Ovary (tissue), 3 donors: ENCODE results near the gene RNF17.

Experiments
- POLR2A ChIP-seq: fragments of 450-650 bp; IDR thresholded peaks from one replicate; pipeline ENCODE4 v1.6.1; 2017; ENCODE audit warnings: antibody characterized with exemption, mild to moderate bottlenecking, moderate library complexity
- TF ChIP-seq, protein P1 (sequence below), 3 donors: fragments of 450-650 bp in 2 of 3; fragments of 200-600 bp in 1 of 3; IDR thresholded peaks; one replicate each; pipeline versions ENCODE4 v1.5.1 to v1.8.0; 2016 to 2022; ENCODE audit warnings: antibody characterized with exemption in 3 of 3, mild to moderate bottlenecking in 1 of 3
- donor health status: DM: no; HTN: no; CAD: no.

DNA sequence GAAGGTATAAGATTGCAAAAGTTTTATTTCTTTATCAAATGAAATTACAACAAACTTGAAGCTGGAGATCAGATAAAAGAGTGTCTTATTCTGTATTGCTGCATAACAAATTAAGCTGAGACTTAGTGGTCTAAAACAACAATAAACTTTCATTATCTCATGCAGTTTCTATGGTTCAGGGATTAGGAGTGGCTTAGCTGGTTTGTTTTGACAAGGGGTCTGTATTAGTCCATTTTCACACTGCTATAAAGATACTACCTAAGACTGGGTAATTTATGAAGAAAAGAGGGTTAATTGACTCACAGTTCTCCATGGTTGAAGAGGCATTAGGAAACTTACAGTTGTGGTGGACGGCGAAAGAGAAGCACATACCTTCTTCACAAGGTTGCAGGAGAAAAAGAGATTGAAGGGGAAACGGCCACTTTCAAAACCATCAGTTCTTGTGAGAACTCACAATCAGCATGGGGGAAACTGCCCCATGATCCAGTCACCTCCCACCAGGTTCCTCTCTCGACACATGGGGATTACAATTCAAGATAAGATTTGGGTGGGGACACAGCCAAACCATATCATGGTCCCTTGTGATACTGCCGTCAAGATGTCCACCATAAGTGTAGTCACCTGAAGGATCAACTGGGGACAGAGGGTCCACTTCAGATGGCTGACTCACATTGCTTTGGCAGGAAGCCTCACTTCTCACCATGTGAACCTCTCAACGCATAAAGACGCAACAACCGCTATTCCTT is 97.8 kb downstream of the RNF17 start:
- TF ChIP-seq POLR2A: no peak
- TF ChIP-seq, protein P1, sequence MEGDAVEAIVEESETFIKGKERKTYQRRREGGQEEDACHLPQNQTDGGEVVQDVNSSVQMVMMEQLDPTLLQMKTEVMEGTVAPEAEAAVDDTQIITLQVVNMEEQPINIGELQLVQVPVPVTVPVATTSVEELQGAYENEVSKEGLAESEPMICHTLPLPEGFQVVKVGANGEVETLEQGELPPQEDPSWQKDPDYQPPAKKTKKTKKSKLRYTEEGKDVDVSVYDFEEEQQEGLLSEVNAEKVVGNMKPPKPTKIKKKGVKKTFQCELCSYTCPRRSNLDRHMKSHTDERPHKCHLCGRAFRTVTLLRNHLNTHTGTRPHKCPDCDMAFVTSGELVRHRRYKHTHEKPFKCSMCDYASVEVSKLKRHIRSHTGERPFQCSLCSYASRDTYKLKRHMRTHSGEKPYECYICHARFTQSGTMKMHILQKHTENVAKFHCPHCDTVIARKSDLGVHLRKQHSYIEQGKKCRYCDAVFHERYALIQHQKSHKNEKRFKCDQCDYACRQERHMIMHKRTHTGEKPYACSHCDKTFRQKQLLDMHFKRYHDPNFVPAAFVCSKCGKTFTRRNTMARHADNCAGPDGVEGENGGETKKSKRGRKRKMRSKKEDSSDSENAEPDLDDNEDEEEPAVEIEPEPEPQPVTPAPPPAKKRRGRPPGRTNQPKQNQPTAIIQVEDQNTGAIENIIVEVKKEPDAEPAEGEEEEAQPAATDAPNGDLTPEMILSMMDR (IDR thresholded peaks at IDR 0.05): no peak
